GM21526 (cell line): ENCODE data around the gene GJC2.
"Not testable (repeated sequence)": the region's sequence is repeated elsewhere in the genome, so short reads cannot be mapped to it uniquely, and the experiment has no call there.

Source experiments
- ATAC-seq: cut with Tn5 transposase; IDR thresholded peaks from one replicate; pipeline ENCODE4 v1.9.1; 2021; ENCODE audit warnings: moderate library complexity; ENCODE audit not compliant: unreplicated experiment, low FRiP score

Gene GJC2

DNA sequence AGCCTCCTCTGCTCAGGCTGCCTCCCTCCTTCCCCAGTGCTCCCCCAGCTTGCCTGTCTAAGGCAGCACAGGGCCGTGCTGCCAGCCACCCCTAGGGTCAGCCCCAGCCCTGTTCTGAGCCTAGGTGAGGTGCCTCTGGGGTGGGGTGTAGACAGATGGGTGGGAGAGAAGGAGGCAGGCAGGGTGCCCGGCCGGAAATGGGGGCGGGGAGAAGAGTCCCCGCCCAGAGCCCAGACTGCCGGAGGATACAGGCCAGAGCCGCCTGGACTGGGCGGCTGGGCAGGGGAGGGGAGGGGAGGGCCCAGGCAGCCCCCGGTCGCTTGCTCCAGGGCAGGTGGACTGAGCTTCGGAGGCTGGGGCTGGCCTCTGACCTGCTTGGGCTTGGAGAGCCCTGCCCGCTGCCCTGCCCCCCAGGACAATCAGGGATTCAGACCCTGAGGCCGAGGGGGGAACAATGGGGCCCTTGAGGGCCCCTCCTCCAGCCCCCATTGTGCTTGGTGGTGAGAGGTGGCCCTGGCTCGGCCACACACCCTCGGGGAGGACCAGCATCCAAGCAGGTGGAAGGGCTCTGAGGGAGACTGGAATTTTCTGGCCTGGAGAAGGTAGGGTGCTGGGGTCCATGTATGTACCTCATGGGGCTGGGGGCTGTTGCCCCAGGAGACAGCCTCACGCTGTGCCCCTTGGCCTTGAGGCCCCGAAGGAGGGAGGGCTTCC lies at the start of gene GJC2:
Gene GJC2 (plus strand): TSS at position 525 of the 714 bp plus-strand sequence. CDS start 7,829 bp downstream, outside the sequence.
- ATAC-seq: no peak

DNA sequence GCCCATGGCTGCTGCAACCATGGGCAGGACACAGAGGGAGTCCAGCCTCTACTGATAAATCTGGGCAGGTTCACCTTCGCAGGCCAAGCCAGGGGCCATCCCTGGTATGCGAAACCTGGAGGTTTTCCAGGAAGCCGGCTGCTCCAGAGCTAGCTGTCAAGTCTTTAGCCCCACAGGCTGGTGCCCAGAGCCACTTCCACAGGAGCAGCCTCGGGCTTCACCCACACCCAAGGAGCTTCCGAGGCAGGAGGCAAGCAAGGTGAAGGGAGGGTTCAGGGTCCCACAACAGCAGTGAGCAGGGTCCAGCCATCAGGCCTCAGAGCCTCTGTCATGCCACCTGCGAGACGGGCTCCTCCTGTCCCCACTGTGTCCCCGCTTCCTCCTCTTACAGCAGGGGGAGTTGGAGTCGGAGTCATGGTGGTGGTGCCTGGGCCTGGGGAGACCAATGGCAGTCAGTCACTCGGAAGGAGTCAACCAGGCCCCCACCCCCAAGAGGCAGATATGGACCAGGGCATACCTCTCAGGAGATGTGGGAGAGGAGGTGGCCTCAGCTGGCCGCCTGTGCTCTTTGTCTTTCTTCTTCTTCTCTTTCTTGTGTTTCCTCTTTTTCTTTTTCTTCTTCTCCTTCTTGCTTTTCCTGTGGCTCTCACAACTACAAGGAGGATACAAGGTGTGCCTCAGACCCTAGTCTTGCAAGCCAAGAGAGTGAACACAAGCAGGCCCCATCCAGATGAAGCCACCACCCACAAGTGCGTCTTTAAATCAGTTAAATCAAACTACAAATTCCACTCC lies 48.7 kb upstream of the GJC2 start:
- no peak for ATAC-seq

DNA sequence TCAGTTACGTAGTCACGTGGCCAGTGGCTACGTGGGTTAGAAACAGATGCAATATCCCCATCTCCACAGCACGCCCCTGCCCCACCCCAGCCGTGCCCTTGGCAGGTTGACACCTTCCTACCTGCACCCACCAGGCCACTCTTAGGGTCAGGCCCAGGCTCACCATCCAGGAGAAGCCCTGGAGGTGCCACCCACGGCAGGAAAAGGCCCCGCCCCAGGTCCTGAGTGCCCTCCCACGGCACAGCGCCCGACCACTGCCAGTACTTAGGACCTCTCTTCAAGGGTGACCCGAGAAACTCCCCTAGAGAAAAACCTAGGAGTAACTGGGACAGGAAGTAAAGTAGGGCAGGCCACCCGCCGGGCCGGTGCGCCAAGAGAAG lies 48.1 kb upstream of the GJC2 start:
- ATAC-seq: no peak

DNA sequence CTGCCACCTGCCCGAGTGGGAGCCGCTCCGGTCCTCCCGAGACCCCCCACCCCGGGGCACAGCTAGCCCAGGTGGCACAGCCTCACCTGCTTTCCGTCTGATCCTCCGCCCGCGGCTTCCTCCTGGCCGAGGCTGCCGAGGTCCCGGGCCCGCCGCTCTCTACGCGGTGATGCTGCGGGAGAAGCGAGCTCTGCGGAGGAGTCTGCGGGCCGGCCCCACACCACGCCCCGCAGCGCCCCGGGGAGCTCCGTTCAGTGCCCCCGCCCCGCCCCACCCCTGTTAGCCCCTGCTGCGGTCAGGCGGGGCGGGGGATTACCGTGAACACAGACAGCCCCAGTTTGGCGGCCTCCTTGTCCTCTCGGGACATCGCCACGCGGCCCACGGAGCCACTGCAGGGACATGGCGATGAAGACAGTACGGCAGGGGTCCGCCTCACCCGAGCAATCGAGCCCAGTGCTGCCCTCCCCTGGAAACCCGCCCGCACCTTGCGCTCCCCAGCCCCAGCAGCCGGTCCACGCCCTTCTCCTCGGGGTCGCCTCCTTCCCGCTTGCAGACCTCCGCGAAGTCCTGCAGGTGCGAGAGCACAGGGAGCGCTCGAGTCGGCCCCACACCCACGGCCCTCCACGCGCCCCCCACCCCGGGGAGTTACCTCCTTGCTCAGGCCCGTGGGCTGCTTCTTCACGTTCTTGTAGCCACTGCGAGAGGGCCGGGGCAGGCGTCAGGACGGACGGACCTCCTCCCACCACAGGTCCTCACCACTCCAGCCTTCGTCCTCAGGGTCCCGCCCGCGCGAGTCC lies 47.5 kb upstream of the GJC2 start:
- peak; percentile 15 for ATAC-seq

DNA sequence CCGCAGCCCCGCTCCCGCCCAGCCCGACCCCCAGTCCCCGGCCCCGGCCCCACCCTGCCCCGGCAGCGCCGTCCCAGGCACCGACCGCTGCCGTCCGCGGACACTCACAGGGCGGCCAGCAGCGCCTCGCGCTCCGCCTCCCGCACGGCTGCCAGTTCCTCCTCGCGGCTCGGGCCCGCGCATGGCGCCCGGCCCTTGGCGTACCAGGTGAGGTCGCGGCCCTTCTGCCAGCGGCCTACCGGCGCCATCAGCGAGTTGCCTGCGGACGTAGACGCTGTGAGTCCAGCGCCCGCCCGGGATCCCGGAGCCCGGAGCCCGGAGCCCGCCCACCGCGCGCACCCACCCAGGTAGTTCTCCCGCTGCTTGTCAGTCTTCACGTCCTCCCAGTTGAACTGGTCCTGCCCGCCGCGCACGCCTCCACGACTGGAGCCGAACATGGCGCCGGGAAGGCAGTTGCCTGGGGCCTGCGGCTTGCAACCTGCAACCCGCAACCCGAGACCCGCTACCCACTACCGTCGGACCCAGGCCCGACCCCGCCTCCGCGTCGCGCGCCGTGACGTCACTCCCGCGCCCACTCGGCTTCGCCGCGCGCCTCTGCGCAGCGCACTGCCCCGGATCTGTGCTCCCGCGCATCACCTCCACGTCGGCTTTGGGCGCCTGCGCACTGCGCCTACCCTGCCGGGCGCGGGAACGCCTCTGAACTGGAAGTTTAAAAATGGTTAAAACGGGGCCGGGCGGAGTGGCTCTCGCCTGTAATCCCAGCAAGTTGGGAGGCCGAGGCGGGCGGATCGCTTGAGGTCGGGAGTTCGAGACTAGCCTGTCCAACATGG lies 46.7 kb upstream of the GJC2 start, which contains the start of gene C1orf35:
Gene C1orf35 (minus strand): TSS at position 535 of the 830 bp plus-strand sequence. CDS start 98 bp downstream, at position 437.
- peak; percentile 55 for ATAC-seq

DNA sequence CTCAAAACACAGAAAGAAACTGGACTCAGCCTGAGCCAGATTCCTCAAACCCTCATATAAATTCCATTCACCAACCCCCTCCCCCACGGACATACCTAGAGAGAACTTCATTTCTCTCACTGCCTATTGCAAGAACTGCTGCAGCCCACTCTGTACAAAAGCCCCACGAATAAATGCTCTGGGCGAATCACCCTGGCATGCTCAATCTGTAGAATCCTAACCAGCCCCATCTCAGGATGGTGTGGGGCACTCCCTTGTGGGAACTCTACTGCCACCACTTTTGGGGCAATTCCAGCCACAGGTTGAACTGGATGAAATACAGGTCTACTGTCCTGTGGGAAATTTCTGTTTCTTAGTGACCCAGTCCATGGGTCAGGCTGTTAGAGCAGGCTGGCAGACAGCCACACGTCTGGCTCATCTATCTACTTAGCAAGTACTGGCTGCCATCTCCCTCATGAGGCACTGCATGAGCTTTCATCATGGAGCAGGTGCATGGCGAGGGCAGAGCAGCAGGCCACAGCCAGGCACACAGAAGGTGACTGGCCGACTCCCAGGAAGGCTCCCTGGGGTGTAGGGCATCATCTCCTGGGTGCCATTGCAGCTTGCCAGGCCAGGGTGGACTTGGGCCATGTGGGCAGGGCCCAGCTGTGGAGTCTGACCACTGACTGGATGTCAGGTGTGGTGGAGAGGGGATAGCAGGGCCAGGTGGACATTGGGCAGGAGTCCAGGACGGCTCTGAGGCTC lies 45.0 kb upstream of the GJC2 start:
- ATAC-seq: no peak

DNA sequence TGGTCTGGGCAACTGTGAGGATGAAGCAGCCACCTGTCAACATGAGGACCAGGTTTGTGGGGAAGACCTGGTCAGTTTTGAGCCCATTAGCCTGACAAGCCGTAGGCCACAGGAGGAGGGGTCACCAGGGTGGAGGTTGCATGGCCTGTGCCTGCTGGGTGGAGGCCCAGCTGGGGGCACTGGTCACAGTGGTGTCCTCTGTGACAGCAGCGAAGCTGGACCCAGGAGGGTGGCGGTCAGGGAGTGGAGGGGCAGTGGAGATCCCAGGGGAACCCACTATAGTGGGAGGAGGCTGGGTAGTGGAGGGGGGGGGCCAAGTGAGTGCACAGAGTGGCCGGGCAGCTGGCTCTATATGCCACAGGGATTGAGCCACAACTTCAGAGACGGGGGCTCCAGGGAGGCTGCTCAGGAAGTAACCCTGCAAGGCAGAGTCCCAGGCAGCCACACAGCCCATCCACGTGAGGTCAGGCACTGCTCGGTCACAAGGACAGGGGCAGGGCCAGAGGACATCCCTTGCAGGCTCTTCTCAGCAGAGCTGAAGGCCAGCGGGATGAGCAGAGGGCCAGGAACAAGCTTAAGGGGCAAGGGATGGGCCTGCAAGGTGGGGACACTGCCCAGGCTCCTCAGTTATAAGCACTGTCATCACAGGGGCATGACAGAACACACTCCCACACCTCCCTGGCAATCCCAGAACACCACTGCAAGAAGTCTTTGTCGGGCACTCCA lies 44.3 kb upstream of the GJC2 start:
- ATAC-seq: no peak

DNA sequence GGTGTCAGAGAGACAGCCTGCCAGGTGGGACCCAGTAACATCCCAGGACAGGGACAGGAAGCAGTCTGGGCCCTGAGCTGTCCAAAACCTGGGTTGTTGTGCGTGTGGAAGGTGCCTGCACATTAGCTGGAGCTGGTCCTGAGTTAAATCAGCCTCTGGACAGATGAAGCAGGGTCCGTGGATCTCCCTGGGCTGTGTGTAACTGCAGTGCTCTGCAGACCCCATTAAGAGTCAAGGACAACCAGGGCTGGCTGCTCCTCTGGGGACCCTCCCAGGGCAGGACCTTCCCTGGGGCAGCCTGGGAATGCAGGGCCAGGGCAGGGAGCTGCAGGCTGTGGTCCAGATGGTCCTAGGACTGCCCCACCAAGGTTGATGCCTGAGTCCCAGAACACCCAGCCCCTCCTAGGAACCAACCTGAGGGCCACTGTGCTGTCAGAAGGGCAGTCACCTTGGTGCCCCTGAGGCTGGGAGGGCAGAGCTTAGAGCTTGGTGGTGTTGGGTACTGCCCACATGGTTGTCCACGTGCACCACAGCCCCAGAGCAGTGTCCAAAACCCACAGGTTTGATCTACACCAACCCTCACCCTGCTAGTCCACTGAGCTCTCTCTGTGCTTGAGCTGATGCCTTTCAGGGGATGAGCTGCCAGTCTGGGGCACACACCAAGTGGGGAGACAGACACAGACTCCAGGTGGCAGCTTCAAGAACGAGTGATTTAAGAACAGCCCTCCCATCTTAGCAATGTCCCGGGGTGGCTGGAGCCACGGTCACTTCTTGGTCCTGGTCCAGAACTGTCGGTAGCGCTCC lies 43.5 kb upstream of the GJC2 start:
- ATAC-seq: no peak

DNA sequence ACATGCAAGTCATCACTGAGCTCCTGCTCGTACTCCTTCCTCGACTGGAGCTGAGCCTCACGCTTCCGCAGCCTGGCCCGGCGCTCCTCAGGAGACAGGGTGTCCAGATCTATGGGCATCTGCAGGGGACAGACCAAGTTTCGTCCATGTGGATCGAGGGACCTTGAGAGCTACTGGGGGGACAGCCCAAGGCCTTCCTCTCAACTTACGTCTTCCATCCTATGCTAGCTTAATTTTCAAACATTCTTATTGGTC lies 43.0 kb upstream of the GJC2 start:
- ATAC-seq: no peak

DNA sequence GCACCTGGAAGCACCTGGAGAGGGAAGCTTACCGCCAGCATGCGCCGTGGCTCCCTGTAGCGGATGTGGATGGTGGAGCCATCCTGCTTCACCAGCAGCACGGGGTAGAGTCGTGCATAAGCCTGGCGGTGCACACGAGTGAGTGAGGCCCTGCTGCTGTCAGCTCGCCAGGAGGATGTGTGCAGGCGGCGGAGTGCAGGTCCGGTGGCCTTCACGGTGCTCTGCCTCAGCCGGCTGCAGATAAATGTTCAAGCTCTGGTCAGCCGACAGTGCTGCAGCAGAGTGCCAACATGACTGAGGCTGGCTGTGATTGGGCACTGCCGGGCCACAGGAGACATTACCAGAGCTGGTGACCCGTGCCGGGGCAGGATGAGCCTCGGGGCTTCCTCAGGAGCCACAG lies 42.1 kb upstream of the GJC2 start:
- ATAC-seq: no peak

DNA sequence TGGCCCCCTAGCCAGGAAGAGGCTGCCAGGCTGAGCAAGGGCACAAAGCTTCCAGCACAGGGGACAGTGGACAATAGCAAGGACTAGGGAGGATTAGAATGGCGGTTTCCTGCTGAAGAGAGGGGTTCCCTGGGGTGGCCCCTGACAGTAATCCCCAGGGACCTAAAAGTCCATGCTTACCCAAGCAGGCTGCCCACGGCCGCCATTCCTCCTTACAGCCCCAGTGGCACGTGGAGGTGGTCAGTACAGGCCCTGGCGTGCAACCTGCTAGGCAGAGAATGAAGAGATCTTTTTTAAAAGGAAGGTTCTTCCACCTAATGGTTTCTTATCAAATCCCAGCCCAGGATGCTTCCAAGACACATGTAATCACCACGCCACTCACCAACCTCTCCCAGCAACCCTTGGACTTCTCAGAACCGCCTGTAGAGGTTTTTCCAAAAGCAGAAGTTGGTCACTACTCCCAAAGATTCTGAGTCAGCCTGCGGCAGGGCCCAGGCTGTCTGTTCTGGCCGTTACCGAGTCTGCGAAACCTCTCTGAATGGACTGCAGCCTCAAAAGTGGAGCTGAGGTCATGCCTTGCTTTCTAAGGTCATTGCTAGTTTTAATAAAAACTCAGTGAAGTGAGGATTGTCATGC lies 41.6 kb upstream of the GJC2 start:
- no peak for ATAC-seq

DNA sequence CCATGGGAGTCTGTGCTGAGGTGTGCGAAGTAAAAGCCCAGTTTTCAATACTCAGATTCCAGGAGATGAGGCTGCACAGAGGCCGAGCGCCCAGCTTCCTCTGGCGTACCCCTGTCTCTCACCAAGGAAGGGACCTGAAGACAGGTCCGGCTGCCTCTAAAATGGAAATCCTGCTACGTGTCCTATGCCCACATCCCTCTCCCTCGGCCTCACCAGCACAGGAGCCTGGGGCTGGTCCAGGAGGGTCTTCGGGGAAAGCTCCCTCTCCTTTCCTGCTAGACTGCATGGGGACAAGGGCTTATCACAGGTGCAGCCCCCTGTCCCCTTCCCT lies 41.0 kb upstream of the GJC2 start:
- peak; percentile 1 for ATAC-seq

DNA sequence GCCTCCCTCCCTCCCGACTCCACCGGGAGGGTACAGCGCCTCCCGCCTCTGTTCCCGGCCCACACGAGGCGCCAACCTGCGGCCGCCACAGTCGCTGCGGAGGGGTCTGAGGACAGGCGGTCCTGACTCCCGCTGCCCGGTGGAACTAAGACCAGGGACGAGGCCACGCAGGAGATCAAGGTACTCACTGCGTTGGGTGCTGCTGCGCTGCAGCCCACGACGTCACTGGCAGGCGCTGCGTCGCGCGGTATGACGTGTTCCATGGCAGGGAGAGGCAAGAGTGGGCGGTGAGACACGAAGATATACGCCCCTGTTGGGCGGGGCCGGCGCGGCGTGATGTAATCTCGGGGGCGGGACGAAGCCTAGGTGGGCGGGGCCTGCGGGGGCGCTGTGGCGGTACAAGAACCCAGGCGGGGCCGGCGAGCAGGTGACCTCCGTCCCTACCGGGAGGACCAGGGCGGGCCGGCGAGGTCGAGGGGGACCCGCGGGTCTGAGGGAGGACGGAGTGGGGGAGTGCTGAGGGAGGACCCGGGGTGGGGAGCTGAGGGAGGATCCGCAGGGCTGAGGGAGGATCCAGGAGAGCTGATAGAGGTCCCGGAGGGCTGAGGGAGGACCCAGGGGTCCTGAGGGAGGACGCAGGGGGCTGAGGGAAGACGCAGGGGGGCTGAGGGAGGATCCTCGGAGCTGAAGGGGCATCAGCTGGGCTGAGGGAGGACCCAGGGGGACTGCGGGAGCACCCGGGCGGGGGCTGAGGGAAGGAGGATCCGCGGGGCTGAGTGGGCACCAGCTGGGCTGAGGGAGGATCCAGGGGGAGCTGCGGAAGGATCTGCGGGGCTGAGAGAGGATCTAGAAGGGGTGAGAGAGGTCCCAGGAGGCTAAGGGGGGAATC lies 40.4 kb upstream of the GJC2 start, which contains the start of gene MRPL55:
Gene MRPL55 (minus strand): TSS at position 227 of the 889 bp plus-strand sequence. CDS start 1,039 bp downstream, outside the sequence.
- peak; percentile 79 for ATAC-seq

DNA sequence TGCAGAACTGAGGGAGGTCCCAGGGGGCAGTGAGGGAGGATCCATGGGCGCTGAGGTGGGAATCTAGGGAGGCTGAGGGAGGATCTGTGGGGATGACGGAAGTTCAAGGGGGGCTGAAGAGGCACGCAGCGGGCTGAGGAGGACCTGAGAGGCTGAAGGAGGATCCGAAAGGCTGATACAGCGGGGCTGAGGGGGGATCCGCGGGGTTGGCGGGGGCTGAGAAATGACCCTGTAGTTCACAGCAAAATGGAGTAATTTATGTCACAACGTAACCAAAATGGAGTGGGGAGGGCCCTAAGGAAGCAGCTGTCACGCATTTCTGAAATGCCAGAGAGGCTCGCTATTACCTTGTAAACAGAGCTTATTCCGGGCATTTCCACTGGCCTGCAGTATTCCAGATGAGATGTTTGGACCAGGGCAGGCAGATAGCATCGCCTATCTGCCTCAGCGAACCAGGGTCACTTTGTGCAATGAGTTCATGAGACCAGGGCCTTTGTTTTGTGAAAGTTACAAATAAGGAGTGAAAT lies 39.7 kb upstream of the GJC2 start:
- no peak for ATAC-seq

DNA sequence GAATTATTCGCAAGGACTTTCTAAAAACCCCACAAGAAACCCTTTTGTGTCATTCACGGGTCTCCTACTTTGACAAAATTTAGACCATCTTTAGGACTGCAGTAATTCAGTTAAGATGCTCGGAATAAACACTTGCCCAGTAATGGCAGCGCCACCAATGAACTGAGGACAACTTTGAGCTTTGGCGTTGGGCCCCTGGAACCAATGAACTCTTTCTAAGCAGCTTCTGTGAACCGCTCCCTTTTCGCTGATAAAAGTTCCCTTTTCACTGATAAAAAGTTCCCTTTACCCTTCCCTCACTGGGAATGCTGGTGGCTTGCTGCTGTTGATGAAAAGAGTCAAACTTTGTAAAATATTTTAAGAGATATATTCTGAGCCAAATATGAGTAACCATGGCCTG lies 39.2 kb upstream of the GJC2 start:
- no peak for ATAC-seq

DNA sequence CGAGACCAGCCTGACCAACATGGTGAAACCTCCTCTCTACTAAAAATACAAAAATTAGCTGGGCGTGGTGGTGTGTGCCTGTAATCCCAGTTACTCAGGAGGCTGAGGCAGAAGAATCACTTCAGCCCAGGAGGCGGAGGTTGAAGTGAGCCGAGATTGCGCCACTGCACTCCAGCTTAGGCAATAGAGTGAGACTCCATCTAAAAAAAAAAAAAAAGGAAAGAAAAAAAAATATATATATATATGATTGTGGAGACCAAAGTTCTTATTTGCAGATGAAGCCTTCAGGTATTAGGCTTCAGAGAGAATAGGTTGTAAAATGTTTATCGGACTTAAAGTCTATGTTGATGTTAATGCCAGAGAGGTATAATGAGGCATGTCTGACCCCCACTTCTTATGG lies 38.4 kb upstream of the GJC2 start:
- ATAC-seq: not testable (repeated sequence)

DNA sequence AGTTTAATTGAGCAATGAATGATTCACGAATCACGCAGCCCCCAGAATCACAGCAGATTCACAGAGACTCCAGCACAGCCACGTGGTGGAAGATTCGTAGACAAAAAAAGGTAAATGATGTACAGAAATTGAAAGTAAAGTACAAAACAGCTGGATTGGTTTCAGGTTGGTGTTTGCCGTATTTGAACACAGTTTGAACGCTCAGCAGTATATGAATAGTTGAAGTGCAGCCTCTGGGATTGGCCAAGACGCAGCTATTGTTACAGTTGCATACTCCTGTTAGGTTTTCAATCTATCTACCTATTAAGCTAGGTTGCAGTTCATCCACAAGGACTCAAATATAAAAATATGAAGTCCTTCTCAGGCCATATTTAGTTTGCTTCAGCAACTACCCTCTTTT lies 37.6 kb upstream of the GJC2 start:
- no peak for ATAC-seq
